A549 treated with Mapracorat at 1 μM for 4 hours (cell line): ENCODE data around the gene CTSZ. TPM values are rescaled to one million over a fixed set of nuclear protein-coding genes. Genes with fewer than 3 reads are reported as not detected.

Source experiments
- total RNA-seq: library from RNA; stranded (reverse); fragments of 200-300 nt; extraction: Qiagen RNA extraction; gene quantifications from 5 replicates; pipeline ENCODE4 v1.2.3, GENCODE V29; 2022

Gene CTSZ
- total RNA-seq, result 162 to 194 TPM (median 187 TPM) in 5 replicates

DNA sequence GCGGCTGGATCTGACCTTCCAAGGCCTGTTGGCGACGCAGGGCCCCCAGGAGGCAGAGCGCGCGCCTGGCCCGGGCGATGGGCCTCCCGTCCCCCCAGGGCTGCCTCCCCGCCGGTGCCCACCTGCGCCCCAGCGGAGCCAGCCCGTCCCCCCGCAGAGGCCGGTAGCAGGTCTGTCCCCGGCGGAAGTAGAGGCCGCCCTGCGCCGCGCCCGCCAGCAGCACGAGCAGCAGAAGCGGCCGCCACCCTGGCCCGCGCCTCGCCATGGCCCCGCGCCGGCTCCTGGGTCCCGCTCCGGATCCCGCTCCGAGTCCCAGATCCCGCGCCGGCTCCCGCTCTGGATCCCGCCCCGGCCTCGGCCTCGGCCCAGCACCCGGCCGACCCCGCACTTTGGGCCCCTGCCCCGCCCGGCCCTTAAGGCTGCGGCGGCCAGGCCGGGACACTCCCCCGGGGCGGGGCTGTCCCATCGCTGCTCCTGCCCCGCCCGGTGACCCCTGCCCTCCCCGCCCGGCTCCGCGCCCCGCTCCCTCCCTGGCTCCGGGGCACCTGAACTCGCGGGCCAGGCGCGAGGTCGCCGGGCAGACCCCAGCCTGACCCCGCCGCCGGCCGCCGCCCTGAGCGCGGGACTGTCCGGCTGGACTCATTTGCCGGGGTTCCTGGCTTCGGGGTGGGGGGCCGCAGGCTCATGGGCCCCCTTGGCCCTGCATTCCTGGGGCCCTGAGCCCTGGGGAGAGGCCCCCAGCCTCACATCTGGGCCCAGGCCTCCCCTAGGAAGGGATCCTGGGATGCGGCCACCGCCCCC, at the start of gene CTSZ:
Gene CTSZ, minus strand, starts transcription at position 391 of the 801 bp plus-strand sequence. Its CDS starts 126 bp downstream, at position 265.

DNA sequence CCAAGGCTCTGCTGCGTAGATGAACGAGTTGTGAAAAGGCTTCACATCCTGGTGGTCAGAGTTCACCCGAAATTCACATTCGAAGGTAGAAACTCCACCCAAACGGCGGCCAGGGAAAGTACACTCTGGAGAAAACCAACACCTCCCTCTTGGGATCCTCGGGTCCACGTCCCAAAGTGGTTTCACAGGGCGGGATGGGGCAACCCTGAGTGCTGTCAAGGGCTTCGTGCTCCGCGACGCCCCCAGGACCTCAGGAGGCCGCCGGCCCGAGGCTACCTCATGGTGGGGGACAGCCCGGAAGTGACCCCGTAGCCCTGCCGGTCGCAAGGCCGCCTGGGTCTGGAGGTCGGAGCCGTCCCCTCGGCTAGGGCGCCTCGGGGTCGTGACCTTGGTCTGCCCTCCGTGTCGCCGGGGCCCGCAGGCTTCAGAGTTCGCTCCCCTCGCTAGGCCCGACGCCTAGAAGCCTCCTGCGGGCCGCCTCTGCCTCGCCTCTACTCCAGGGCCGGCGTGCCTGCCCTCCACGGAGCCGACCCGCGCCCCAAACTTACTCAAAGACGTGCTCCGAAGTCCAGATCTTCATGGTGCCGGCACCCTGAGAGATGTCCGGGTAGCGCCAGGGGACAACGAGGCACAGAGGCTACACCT, 35.2 kb upstream of the CTSZ start, which contains the start of gene PRELID3B:
Gene PRELID3B, minus strand, starts transcription at position 636 of the 645 bp plus-strand sequence. Its CDS starts 56 bp downstream, at position 580.

DNA sequence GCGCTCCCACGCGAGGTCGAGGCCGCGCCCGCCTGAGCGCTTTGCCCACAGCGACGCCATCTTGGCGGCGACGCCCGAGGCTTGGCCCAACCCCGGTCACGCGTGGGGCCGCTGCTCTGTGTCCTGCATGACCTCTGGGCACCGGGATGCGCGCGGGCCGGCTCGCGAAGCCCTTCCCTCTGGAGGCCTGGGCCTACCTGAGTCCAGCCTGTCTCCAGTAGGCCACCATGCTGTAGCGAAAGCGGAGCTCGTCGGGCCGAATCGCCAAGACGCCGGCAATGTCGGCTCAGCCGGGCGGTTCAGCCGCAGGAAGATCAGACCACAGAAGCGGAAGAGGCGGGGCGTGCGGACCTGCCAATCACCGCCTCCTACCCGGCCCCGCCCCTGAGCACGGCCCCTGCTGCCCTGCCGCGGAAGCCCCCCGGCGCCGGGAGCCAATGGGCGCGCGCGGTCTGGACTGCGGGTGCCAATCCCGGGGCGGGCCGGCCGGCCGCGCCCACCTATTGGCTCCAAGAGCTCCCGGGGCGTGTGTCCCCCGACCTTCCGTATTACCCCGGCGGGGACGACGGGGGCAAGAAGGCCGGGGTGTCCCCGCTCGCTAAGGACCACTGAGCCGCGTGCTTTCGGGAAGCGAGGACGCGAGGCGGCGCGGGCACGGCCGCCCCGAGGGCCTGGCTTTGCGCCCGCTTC, 25.1 kb upstream of the CTSZ start, which contains the start of gene ATP5F1E:
Gene ATP5F1E, minus strand, starts transcription at position 313 of the 690 bp plus-strand sequence. Its CDS starts 84 bp downstream, at position 229.

DNA sequence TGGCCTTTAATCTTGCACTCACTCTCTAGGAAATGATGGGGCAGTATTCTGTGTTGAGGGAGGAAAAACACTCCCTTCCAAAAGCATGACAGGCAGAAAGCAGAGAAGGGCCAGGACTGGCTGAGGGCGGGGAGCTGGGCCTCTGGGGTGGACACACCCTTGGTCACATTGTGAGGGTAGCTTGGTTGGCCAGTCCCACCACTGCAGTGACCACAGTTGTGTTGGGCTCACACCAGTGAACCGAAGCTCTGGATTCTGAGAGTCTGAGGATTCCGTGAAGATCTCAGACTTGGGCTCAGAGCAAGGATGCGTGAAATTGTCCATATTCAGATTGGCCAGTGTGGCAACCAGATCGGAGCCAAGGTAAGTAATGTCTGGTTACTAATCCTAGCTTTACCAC, 12.2 kb upstream of the CTSZ start, which contains the start of gene TUBB1:
Gene TUBB1, plus strand, starts transcription at position 213 of the 400 bp plus-strand sequence. Its CDS starts 94 bp downstream, at position 307.

DNA sequence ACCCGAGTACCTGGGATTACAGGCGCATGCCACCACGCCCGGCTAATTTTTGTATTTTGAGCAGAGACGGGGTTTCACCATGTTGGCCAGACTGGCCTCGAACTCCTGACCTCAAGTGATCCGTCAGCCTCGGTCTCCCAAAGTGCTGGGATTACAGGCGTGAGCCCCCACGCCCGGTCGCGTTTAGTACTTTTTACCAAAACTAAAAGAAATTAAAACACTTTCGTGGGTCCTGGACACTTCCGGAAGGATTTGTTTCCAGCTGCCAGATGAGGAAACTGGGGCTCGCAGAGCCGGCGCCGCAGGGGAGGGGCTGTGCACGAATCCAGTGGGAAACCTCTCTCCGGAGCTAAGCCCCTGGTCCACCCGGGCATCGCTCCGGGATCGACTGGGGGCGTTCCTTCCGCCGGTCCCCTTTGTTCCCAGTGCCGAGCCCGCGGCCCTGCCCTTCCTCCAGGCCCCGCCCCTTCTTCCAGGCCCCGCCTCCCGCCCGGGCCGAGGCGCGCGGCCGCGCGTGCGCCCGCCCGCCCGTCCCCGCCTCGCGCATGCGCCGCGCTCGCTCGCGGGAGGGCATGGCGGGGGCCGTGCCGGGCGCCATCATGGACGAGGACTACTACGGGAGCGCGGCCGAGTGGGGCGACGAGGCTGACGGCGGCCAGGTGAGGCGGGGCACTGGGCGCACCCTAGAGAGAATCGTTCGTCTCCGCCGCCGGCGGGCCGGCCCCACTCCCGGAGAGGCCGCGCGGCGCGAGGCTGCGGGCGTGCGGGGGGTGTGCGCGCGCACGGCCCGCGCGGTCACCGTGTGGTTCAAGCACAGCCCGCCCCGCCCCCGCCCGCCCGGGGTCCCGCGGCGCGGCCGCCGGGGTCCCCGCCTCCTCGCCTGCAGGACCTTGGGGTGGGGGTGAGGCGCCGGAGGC, 26.1 kb downstream of the CTSZ start, which contains the start of gene NELFCD:
Gene NELFCD, plus strand, starts transcription at position 546 of the 917 bp plus-strand sequence. Its CDS starts 54 bp downstream, at position 600.

Other genes starting within 250 kb of the CTSZ start
- gene GNAS-AS1, start 156.4 kb downstream of the CTSZ start, total RNA-seq, result not detected in 5 replicates
- 667 to 746 TPM (median 723 TPM) in 5 replicates for gene GNAS, start 154.5 kb downstream of the CTSZ start, total RNA-seq
- 42.4 to 47.3 TPM (median 45.1 TPM) in 5 replicates for gene NELFCD, start 26.0 kb downstream of the CTSZ start, total RNA-seq
- not detected in 5 replicates for gene TUBB1, start 12.2 kb upstream of the CTSZ start, total RNA-seq
- gene ATP5F1E, start 25.1 kb upstream of the CTSZ start, total RNA-seq, result 91.9 to 130 TPM (median 98.1 TPM) in 5 replicates
- 52.2 to 67.4 TPM (median 59.0 TPM) in 5 replicates for gene PRELID3B, start 35.5 kb upstream of the CTSZ start, total RNA-seq
- not detected in 5 replicates for gene ZNF831, start 156.6 kb upstream of the CTSZ start, total RNA-seq